Occipital lobe (tissue), 2 donors: ENCODE data around the gene CDADC1. TPM values are rescaled to one million over a fixed set of nuclear protein-coding genes. Genes with fewer than 3 reads are reported as not detected.
"Not testable (repeated sequence)": the region's sequence is repeated elsewhere in the genome, so short reads cannot be mapped to it uniquely, and the experiment has no call there.

ENCODE experiments used
- DNase-seq: peaks from one replicate; lab custom pipeline; 2025; lab: John Stamatoyannopoulos, UW
- total RNA-seq: library from RNA; depleted of rRNA; stranded (reverse); fragments of >200 nt; gene quantifications from one replicate; pipeline ENCODE4 v1.2.3, GENCODE V29; 2014

Gene CDADC1
- total RNA-seq, 1 donor from 2014 or later, result 14.8 TPM

DNA sequence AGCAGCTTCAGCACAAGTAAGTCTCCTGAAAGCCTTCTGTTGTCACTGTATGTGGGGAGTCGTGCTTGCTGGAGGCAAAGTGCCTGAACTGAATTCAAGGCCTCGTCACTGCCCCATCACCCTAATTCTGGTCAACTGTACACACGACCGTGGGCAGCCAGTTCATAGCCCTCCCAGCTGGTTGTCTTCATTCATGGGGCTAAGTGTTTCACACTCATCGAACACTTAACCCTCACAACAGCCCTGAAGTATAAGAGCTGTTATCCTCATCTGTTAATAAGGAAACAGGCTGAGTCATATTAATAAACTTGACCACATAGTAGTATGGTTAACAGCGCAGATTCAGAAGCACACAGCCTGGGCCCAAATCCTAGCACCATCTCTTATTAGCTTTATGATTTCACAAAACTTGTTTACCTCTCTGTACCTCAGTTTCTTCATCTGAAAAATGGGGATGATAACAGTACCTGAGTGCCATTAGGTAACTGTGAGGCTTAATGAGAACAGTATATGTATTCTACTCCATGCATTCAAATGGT, 66.7 kb downstream of the CDADC1 start:
- no peak for DNase-seq

DNA sequence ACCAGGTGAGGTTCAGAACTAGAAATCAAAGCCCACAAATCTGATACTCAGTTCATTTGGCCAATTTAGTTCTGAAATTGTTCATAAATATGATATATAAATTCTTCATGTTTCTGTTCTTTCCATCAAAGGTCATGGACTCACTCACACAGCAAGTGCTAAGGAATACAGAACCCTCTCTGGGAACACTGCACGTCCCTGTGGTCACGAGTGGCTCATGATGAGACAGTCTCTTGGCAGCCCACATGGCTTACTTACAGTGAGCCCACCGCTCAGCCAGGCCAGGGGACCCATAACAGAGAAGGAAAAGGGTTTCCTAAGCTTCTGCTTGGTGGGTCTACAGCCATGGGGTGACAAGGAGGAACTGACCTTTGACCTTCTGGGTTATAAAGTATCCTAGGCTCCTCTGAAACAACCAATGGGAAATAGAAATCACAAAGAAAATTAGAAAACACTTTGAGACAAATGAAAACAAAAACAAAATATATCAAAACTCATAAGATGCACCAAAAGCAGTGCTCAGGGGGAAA, 67.4 kb downstream of the CDADC1 start:
- no peak for DNase-seq

DNA sequence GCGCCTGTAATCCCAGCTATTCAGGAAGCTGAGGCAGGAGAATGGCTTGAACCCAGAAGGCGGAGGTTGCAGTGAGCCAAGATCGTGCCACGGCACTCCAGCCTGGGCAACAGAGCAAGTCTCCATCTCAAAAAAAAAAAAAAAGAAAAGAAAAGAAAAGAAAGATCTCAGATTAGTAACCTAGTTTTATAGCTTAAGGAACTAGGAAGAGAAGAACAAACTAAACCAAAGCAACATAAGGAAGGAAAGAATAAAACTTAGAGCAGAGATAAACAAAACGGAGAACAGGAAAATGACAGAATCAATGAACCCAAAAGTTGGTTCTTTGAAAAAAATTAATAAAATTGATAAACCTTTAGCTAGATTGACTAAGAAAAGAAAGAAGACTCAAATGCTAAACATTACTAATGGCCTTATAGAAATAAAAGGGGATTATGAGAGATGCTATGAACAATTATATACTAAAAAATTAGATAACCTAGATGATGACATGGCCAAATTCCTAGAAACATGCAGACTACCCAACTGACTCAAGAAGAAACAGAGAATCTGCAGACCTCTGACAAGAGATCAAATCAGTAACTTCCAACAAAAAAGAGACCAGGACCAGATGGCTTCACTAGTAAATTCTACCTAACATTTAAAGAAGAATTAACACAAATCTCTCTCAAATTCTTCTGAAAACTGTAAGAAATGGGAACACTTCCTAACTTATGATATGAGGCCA, 68.2 kb downstream of the CDADC1 start:
- no peak for DNase-seq

DNA sequence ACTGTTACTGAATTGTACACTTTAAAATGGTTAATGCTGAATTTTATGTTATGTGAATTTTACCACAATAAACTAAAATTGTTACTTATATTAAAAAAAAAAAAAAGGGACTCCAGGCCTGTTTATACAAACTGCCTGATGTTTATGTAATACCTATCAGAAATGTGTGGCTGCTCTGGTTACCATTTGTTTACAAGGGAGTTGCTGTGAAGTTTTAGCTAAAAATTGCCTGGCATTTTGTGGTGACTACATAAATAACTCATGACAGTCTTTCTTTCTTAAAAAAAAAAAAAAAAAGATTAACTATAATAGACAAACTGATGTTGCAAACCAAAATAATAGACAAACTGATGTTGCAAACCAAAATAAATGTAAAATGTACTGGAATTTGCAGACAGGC, 71.8 kb downstream of the CDADC1 start:
- DNase-seq, result no peak

DNA sequence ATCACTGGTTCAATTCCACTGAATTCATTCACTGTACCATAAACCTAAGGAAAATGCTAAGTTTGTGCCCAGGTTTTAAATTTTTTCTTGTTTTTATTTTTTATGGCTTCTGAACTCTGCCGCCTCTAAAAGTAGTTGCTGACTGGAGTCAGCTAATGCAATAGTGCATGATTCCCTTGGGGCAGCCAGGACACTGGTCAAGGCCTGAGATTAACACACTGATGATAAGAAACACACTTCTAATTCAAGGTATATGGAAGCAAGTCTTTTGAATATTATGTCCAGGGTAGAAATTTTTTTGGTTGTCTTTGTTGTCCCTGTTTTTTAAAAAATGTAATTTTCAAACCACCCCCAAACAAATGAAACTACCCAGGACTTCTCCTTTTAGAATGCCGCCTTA, 72.2 kb downstream of the CDADC1 start:
- no peak for DNase-seq

DNA sequence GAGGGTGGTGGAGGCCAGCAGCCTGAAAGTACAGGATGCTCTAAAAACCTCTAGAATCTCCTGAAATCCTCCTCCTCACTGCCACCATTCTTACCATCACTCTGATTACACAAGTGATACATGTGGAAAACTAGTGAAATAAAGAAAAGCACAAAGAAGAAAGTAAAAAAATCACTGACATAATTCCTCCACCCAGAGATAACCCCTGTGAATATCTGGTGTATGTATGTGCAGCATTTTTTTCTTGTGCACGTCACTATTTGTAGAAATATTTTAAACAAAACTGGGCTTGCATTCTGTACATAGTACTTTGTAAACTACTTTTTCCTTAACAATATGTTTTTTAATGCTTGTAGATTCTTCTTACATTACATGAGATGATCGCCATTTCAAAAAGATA, 73.2 kb downstream of the CDADC1 start:
- DNase-seq, result no peak

DNA sequence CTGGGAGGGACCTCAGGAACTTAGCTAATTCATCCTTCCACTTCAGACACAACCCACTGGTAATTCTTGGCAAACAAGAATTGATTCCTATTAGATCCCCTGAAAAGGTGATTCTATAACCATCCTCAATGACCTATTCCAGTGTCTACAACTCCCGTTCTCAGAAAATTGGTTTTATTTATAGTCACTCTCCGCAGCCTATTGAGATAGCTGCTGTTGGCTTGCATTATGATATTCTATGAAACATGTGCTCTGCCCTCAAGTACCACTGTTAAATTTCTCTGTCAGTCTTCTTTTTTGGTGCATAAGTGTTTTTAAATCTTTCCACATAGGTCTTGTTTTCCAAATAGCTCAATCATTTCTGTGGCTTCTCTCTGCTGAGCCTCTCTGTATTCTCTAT, 75.0 kb downstream of the CDADC1 start:
- no peak for DNase-seq

DNA sequence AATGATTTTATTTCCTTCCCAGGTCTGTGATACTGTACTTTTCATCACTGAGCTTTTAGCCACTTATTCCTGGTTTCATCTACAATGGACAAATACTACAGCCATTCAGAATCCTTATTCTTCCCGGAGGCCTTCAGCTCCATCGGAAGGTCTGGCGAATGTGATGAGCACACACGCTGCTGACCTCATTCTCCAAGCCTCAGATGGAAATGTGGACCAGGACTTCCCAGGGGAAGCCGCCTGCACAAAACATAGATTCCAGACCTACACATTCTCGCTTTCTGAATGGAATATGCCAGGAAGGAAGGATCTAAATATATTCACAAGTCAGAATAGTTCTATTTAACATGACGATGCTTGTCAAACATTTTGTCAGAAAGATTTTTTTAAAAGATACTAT, 75.6 kb downstream of the CDADC1 start:
- DNase-seq, result no peak

DNA sequence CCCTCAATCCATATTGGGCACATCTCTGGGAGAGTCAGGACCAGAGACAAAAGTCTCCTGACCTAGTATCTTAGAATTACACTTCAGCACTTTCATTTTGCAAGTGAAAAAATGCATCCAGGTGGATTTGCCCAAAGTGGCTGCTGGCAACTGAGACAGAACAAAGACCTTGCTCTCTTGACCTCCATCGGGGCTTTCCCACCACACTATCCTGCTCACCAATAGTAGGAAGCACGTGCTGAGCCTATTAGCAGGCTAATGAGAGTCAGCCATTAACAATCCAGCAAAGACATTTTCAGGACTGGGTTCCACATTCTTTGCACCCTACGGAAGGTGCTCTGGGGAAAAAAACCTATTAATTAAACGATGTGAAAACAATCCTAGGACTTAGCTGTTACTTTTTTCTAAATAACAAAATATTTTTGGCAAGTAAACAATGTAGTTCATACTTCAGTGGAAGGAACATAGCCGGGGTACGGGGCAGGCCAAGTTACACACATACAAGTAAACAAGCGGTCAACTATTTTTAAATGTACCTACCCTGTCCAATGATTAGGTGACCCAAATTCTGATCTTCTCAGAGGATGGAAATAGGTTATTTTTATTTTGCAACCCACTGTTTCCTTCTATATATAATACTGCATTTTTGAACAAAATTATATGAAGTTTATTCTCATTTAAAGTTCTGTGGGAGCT, 78.6 kb downstream of the CDADC1 start:
- no peak for DNase-seq

DNA sequence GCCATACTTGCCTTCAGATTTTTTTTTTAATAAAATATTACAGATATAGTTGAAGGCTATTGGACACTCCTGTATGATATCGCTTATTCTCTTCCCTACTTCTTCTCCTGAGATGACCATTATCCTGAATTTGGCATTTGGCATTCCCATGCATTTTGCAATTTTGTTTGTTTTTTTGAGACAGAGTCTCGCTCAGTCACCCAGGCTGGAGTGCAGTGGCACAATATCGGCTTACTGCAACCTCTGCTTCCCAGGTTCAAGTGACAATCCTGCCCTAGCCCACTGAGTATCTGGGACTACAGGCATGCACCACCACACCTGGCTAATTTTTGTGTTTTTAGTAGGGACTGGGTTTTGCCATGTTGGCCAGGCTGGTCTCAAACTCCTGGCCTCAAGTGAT, 79.4 kb downstream of the CDADC1 start:
- DNase-seq, result not testable (repeated sequence)

DNA sequence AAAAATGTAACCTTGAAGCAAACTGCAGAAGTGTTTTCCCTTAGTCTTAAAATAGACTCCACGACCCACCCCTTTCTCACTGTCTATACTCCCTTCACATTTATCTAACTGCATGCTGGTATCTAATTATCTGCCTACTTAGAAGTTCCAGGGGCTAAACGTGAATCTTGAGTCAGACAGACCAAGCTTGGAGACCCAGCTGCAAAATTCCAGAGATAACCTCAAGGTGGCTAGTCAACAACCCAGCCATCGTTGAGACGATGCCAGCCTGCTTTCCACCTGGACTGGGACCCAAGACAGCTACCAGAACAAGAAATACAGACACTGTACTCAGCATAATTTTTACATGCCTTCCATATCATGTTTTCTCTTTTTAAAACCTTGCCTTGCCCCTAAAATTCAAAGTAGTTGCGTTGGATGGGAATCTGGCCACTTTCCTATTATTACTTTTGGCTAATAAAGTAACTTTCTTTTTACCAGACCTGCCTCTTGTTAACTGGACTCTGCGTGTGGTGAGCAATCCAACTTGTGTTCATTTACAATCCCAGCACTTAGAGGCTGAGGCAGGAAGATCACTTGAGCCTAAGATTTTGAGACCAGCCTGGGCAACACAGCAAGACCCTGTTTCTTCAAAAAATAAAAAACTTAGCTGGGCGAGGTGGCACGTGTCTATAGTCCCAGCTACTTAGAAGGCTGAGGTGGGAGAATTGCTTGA, 82.3 kb downstream of the CDADC1 start:
- DNase-seq, result no peak

DNA sequence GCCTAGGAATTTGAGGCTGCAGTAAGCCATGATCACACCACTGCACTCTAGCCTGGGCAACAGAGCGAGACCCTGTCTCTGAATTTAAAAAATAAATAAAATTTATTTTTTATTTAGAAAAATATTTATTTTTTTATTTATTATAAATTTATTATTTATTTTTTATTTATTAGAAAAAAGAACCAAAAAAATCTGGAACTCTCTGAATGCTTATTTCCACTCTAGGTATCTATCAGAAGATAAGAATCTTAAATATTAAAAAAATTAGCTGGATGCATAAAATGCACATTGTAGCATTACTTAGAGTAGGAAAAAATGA, 82.8 kb downstream of the CDADC1 start:
- no peak for DNase-seq

DNA sequence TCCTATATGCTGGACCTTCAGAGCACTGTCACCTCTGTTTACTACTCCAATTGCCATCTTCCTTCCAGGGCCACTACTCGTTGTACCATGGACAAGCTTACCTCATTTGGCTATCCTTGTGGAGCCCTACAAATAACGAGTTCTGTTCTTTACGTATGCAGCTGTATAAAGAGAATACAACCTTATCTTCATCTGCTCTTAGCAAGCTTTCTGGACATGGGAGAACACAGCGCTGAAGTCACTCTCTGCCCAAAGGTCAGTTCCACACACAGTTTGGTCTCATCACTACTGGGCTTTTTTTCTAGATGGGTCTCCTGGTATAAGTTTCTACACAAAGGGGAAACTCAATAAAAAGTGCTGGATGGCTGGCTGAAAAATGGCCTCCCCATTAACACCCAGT, 88.9 kb downstream of the CDADC1 start:
- no peak for DNase-seq

DNA sequence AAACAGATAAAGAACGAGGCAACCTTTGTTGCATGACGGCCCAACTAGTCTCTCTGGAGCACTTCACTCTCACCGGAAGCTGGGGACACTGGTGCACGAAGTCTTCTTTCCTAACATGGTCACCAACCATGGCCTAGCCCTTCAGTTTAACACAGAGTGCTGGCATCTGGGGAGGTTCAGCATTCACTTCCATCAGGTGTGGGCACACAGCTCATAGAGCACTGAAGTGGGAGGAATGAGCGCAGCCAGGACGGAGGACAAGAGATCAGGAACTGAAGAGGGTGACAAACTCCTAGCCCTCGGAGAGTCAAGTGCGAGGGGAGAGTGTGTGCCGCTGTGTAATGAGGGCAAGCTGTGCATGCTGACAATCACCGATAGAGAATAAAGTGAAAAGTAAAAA, 92.4 kb downstream of the CDADC1 start:
- DNase-seq, result no peak

DNA sequence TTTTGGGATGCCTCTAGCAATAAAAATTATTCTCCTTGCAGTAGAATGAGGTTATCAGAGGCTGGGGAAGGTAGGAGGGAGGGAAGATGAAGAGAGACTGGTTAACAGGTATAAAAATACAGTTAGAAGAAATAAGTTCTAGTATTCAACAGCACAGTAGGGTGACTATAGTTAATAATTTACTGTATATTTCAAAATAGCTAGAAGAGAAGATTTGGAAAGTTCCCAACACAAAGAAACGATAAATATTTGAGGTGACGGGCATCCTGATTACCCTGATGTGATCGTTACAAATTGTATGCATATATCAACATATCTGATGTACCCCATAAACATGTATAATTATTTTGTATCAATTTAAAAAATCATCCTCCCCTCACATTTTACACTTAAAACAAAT, 93.8 kb downstream of the CDADC1 start:
- DNase-seq, result no peak

DNA sequence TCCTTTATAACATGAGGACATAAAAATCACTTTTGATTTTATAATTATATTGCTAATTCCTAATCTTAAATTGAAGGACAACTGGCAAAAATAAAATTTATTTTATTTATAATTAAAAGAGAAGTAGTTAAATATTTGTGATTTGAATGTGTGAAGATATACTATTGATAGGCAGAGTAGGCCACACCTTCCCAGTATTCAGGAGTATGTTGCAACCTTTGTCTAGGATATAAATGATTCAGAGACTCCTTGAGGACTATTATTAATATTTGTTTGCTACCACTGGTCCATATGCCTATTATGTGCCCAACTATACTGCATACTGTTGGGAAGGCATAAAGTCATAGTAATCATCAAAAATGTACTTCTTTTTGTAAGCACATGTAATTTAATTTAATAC, 94.2 kb downstream of the CDADC1 start:
- no peak for DNase-seq

DNA sequence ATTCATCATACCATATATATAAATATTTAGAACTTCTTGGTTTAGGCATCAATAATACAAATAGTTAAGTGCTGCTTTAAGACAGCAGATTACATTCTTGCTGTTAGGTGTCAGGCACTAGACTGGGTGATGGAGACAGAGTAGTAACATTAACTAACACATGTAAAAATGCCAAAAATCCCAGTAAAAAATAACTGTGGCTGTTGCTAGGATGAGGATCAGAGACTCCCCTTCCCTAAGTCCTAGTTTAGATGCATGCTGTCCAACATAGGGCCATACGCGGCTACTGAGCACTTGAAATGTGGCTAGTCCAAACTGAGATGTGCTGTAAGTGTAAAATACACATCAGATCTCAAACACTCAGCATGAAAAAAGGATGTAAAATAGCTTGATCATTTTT, 94.7 kb downstream of the CDADC1 start:
- no peak for DNase-seq

Other genes starting within 250 kb of the CDADC1 start
- gene MLNR, start 27.6 kb upstream of the CDADC1 start, total RNA-seq, result not detected
- 36.5 TPM for gene CAB39L, start 196.1 kb downstream of the CDADC1 start, total RNA-seq
- 20.7 TPM for gene SETDB2, start 196.3 kb downstream of the CDADC1 start, total RNA-seq
- gene PHF11, start 248.0 kb downstream of the CDADC1 start, total RNA-seq, result 4.7 TPM